Right lobe of liver (tissue), 6 donors: ENCODE measurements around the gene ITGA5. TPM values are rescaled to one million over a fixed set of nuclear protein-coding genes. Genes with fewer than 3 reads are reported as not detected.
A peak's percentile ranks its signal among the peaks of the same experiment; 100 is the strongest.

Experiments used
- ATAC-seq, 4 donors: fragments of 200-7000 bp; cut with Tn5 transposase; one replicate each; pipeline ENCODE4 v1.9.1; 2020; ENCODE audit warnings: mild to moderate bottlenecking in 4 of 4, moderate library complexity in 4 of 4
- DNase-seq, 3 donors: peaks; one replicate each; pipeline ENCODE4 v3.0.0-alpha.2; 2020
- H3K27ac ChIP-seq, 3 donors: fragments of 200-600 bp; one replicate each; pipeline ENCODE4 v1.8.0; 2022
- H3K27me3 ChIP-seq, 2 donors: fragments of 200-600 bp; one replicate each; pipeline ENCODE4 v1.8.0; 2022
- H3K36me3 ChIP-seq, 4 donors: fragments of 200-600 bp; sonication (generic) in 1 of 4; one replicate each; pipeline versions ENCODE4 v1.5.1 to v1.8.0; 2017 to 2022; ENCODE audit warnings: control low read depth in 1 of 4
- H3K4me1 ChIP-seq, 4 donors: fragments of 200-600 bp; sonication (generic) in 1 of 4; one replicate each; pipeline versions ENCODE4 v1.5.1 to v1.8.0; 2017 to 2022; ENCODE audit warnings: control low read depth in 1 of 4
- H3K4me3 ChIP-seq, 3 donors: fragments of 200-600 bp; one replicate each; pipeline ENCODE4 v1.8.0; 2022
- H3K9me3 ChIP-seq, 4 donors: fragments of 200-600 bp; sonication (generic) in 1 of 4; one replicate each; pipeline versions ENCODE4 v1.5.1 to v1.8.0; 2017 to 2022; ENCODE audit warnings: control low read depth in 1 of 4
- POLR2A ChIP-seq: fragments of 450-650 bp; IDR thresholded peaks from one replicate; pipeline ENCODE4 v1.6.1; 2017; ENCODE audit warnings: antibody characterized with exemption, mild to moderate bottlenecking
- WGBS: methylation state at CpG from one replicate; pipeline ENCODE4 v1.1.6; 2018; ENCODE audit warnings: low coverage, low lambda C conversion rate; ENCODE audit not compliant: insufficient coverage; ENCODE audit errors: missing lambda C conversion rate; 5-methylcytosine and 5-hydroxymethylcytosine counted together
- intact Hi-C, 2 donors: fragments of 100-400 bp; cut with DNase I; formaldehyde crosslinking; loops; one replicate each; pipeline versions ENCODE4 v1.11.2 to v1.14.1; 2022
- total RNA-seq, 6 experiments: library from RNA; depleted of rRNA in 2 of 6; stranded (reverse); fragments of >200 nt in 2 of 6; fragmentation: NEBNext Ultra II Directional in 3 of 6; extraction: Animal tissue kit (Norgen Biotek cat#: 25700) in 3 of 6; gene quantifications; one replicate each; pipeline versions ENCODE4 v1.1.0 to v1.2.4, GENCODE V29; 2016 to 2023
- TF ChIP-seq, protein P1 (sequence below), 4 donors: fragments of 200-600 bp in 3 of 4; fragments of 450-650 bp in 1 of 4; IDR thresholded peaks; one replicate each; pipeline versions ENCODE4 v1.5.1 to v1.8.0; 2016 to 2022; ENCODE audit warnings: antibody characterized with exemption in 4 of 4, mild to moderate bottlenecking in 2 of 4
- donor health status: DM: no; HTN: yes; CAD: no.
- donor health status: DM: no; HTN: no; CAD: no.
- donor health status: DM: no; HTN: no; CAD: no.
- donor health status: DM: no; HTN: yes; CAD: no.
- donor health status: DM: no; HTN: yes; CAD: no.

ITGA5 gene
- total RNA-seq, 6 experiments from 2014 or later: 31.2 to 75.6 (median 35.5) TPM

DNA sequence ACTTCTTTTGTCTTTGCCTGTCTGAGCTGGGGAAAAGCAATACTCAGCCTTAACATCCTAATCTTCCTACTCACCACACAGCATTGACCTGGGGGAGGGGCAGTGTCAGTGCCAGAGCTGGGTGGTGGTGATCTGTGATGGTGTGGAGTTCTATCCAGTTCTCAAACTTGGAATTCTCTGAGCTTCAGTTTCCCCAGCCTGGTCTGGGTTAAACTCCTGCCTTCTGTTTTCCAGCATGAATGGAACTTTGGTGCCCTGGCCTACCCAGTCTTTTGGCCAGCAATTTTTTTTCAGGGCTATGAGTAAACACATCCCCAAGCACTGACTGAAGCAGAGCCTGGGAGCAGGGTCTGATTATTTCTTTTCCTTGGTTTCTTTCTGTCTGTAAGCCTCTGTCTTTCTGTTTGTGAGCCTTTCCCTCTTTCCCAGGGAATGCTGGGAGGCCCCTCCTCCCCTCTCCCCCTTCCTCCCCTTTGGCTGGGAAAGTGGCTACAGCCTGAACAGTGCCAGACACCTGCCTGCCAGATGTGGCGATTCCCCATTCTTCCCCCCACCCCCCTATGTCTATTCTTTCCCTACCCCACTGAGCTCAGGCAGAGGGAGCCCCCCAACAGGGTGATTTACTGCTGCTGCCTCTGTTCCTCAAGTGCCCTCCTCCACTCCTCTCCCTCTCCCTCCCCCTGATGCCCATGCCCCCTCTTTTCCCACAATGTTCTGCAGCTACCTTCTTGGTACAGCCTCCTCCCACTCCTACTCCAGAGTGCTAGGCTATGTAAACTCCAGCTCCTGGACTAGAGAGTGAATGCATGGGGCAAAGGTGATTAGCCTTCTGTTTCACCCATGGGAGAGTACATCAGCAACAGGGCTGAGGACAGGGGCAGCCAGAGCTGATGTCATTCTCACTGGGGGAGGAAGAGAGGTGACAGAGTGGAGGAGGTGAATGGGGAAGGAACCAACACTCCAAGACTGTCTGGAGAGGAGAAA lies 65.9 kb downstream of the ITGA5 start:
- intact Hi-C loops: no loop called here
- peak; percentile 57 to 85 (median 79) for DNase-seq
- H3K36me3 ChIP-seq: peaks cover 0 to 33% (median 22%) of the 10 kb centered on the region in 4 donors
- peak overlapping the region; percentile 62 to 86 (median 82) for H3K27ac ChIP-seq
- peak; percentile 92 to 97 (median 93) for ATAC-seq
- 31% methylated on average over 1 of the region's 1 CpG for WGBS
- H3K27me3 ChIP-seq: no peaks in the 10 kb centered on the region
- TF ChIP-seq POLR2A: no peak
- TF ChIP-seq, protein P1, sequence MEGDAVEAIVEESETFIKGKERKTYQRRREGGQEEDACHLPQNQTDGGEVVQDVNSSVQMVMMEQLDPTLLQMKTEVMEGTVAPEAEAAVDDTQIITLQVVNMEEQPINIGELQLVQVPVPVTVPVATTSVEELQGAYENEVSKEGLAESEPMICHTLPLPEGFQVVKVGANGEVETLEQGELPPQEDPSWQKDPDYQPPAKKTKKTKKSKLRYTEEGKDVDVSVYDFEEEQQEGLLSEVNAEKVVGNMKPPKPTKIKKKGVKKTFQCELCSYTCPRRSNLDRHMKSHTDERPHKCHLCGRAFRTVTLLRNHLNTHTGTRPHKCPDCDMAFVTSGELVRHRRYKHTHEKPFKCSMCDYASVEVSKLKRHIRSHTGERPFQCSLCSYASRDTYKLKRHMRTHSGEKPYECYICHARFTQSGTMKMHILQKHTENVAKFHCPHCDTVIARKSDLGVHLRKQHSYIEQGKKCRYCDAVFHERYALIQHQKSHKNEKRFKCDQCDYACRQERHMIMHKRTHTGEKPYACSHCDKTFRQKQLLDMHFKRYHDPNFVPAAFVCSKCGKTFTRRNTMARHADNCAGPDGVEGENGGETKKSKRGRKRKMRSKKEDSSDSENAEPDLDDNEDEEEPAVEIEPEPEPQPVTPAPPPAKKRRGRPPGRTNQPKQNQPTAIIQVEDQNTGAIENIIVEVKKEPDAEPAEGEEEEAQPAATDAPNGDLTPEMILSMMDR (IDR thresholded peaks at IDR 0.05): no peak
- H3K4me1 ChIP-seq: peaks cover 0 to 28% (median 7%) of the 10 kb centered on the region in 4 donors
- H3K4me3 ChIP-seq: no peak overlapping the region
- no peaks in the 10 kb centered on the region for H3K9me3 ChIP-seq

DNA sequence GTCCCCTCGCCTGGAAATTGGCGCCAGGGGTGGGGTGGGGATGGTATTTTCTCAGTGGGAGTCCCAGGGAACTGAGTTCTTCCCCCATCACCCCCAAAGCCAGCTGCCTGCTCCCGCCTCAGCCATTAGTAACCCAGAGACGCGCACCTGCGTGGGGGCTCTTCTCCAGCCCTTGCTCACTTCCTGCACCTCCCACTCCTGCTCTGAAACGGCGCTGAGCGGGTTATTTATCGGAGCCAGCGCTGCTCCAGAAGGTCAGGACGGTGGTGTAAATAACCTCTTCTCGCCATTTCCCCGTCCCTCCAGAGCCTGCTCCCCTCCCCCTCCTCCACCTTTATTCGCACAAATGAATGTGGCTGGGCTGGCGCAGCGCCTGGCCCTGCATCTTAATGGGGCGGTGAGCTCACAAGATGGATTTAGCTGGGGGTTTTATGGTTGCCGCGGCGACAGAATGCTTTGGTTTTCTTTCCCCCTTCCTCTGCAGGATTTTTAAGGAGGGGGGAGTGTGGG lies 67.0 kb downstream of the ITGA5 start:
- TF ChIP-seq, protein P1 (IDR thresholded peaks at IDR 0.05): no peak
- TF ChIP-seq POLR2A: no peak
- WGBS: 42% methylated on average over 15 of the region's 21 CpGs
- Histone ChIP-seq H3K4me3 (no peak overlapping the region), H3K36me3 (peaks cover 0 to 44% (median 28%) of the 10 kb centered on the region in 4 donors), H3K4me1 (peaks cover 0 to 24% (median 7%) of the 10 kb centered on the region in 4 donors), H3K27ac (peak overlapping the region in 2 of 3 donors; percentile 82 to 86), H3K27me3 (no peaks in the 10 kb centered on the region), H3K9me3 (no peaks in the 10 kb centered on the region)
- DNase-seq: no peak
- peak in 2 of 4 donors; percentile 9 to 20 for ATAC-seq
- intact Hi-C loops: no loop called here

DNA sequence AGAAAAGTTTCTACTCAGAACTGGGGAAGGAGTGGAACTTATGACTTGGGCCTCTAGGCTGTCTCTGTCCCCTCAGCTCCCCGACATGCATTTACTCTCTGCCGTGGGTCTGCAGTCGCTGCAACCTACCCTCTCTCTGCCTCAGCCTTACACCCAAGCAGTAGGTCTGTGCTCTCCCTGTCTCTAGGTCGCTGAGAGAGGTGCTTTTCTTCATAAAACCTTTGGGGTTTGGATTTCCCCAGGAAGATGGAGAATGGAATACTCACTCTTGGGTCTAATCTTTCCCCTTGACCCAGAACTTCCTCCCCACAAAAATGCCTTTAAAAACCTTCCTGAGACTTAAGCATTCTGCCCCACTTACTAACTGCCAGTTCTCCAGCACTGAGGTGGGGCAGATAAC lies 67.7 kb downstream of the ITGA5 start:
- intact Hi-C loops: no loop called here
- 83% methylated on average over 4 of the region's 4 CpGs for WGBS
- peak overlapping the region in 1 of 3 donors; percentile 86 for H3K27ac ChIP-seq
- H3K4me1 ChIP-seq: peaks cover 0 to 24% (median 7%) of the 10 kb centered on the region in 4 donors
- ATAC-seq: no peak
- no peaks in the 10 kb centered on the region for H3K27me3 ChIP-seq
- no peaks in the 10 kb centered on the region for H3K9me3 ChIP-seq
- H3K36me3 ChIP-seq: peaks cover 0 to 51% (median 32%) of the 10 kb centered on the region in 4 donors
- H3K4me3 ChIP-seq: no peak overlapping the region
- TF ChIP-seq, protein P1 (IDR thresholded peaks at IDR 0.05): no peak
- TF ChIP-seq POLR2A: no peak
- no peak for DNase-seq

DNA sequence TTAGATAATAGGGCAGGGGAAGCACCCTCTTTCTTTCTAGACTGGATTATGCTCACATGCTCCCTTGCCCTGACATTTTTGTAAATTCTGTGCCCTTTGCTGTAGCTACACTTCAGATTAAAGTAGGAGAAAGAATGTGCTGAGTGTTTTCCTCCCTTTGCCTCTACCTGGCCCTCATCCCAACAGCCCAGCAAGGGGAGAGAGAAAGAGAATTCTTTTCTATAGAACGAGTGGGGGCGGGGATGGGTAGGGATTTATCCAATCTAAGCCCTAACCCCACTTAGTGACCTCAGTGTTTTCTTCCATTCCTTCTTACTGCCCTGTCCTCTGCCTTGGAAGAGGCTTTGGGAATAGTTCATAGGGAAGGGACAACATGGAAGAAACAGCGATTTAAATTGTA lies 68.3 kb downstream of the ITGA5 start:
- DNase-seq: no peak
- Histone ChIP-seq H3K36me3 (peaks cover 0 to 56% (median 34%) of the 10 kb centered on the region in 4 donors), H3K4me3 (no peak overlapping the region), H3K27ac (no peak overlapping the region), H3K27me3 (no peaks in the 10 kb centered on the region), H3K9me3 (no peaks in the 10 kb centered on the region), H3K4me1 (peaks cover 0 to 24% (median 7%) of the 10 kb centered on the region in 4 donors)
- WGBS: 41% methylated on average over 3 of the region's 3 CpGs
- no peak for TF ChIP-seq POLR2A
- TF ChIP-seq, protein P1 (IDR thresholded peaks at IDR 0.05): no peak
- intact Hi-C loops: no loop called here
- no peak for ATAC-seq
